ENCODE measurements around the gene GABRP.
A peak's percentile ranks its signal among the peaks of the same experiment; 100 is the strongest.

The GABRP gene

GRCh38 chr5:170741801-170742200 lies 41.7 kb upstream of the GABRP start:
- no peak for DNase-seq (ENCODE audit: low read depth in 2 of 2)
- no peak overlapping the region for H3K4me3 ChIP-seq (replicated peaks in 1 of 2; ENCODE audit: low read depth in 2 of 2, low read length in 2 of 2)
- TF ChIP-seq CTCF (IDR thresholded peaks at IDR 0.05; ENCODE audit: low read depth, low read length), result no peak

- no peak for DNase-seq (ENCODE audit: low read depth in 2 of 2)
- no peak for TF ChIP-seq CTCF (IDR thresholded peaks at IDR 0.05; ENCODE audit: low read depth, low read length)
- H3K4me3 ChIP-seq (replicated peaks in 1 of 2; ENCODE audit: low read depth in 2 of 2, low read length in 2 of 2), result no peak overlapping the region
Observed at GRCh38 chr5:170743876-170744212, 39.7 kb upstream of the GABRP start.

GRCh38 chr5:170745481-170746071 lies 37.9 kb upstream of the GABRP start:
- H3K4me3 ChIP-seq (replicated peaks in 1 of 2; ENCODE audit: low read depth in 2 of 2, low read length in 2 of 2), result no peak overlapping the region
- peak; percentile 4 to 6 for DNase-seq (ENCODE audit: low read depth in 2 of 2)

GRCh38 chr5:170746075-170746960 lies 37.2 kb upstream of the GABRP start:
- DNase-seq (ENCODE audit: low read depth in 2 of 2), result no peak
- TF ChIP-seq CTCF (IDR thresholded peaks at IDR 0.05; ENCODE audit: low read depth, low read length), result no peak
- H3K4me3 ChIP-seq (replicated peaks in 1 of 2; ENCODE audit: low read depth in 2 of 2, low read length in 2 of 2), result no peak overlapping the region

More at GRCh38 chr5:170745481-170746071, 37.9 kb upstream of the GABRP start:
- no peak for TF ChIP-seq CTCF (IDR thresholded peaks at IDR 0.05; ENCODE audit: low read depth, low read length)

- TF ChIP-seq CTCF (IDR thresholded peaks at IDR 0.05; ENCODE audit: low read depth, low read length), result no peak
- no peak overlapping the region for H3K4me3 ChIP-seq (replicated peaks in 1 of 2; ENCODE audit: low read depth in 2 of 2, low read length in 2 of 2)
- no peak for DNase-seq (ENCODE audit: low read depth in 2 of 2)
Observed at GRCh38 chr5:170746961-170747340, 36.6 kb upstream of the GABRP start.

- TF ChIP-seq CTCF (IDR thresholded peaks at IDR 0.05; ENCODE audit: low read depth, low read length), result no peak
- no peak for DNase-seq (ENCODE audit: low read depth in 2 of 2)
- no peak overlapping the region for H3K4me3 ChIP-seq (replicated peaks in 1 of 2; ENCODE audit: low read depth in 2 of 2, low read length in 2 of 2)
Observed at GRCh38 chr5:170747357-170747756, 36.2 kb upstream of the GABRP start.

All from cardiac fibroblast (primary cell).